Left renal cortex interstitium (tissue), 4 donors: ENCODE measurements around the gene NACA2. TPM values are rescaled to one million over a fixed set of nuclear protein-coding genes. Genes with fewer than 3 reads are reported as not detected.
"Not testable (repeated sequence)": the region's sequence is repeated elsewhere in the genome, so short reads cannot be mapped to it uniquely, and the experiment has no call there.

Source experiments
- DNase-seq, 4 donors: peaks; one replicate each; pipeline ENCODE4 v3.0.0-alpha.2; 2013; ENCODE audit warnings: low read depth in 4 of 4, low spot score in 2 of 4, missing footprints in 1 of 4
- polyA plus RNA-seq, 4 donors: library from polyadenylated mRNA; unstranded; fragments of 120-200 nt; gene quantifications; one replicate each; pipeline ENCODE4 v1.2.1, GENCODE V29; 2013; ENCODE audit not compliant: insufficient read length in 4 of 4

NACA2 gene
- polyA plus RNA-seq, 4 donors = 0.65 to 3.0 (median 2.6) TPM

GRCh38 chr17:61579961-61580360 lies 11.1 kb downstream of the NACA2 start:
- no peak for DNase-seq

DNA sequence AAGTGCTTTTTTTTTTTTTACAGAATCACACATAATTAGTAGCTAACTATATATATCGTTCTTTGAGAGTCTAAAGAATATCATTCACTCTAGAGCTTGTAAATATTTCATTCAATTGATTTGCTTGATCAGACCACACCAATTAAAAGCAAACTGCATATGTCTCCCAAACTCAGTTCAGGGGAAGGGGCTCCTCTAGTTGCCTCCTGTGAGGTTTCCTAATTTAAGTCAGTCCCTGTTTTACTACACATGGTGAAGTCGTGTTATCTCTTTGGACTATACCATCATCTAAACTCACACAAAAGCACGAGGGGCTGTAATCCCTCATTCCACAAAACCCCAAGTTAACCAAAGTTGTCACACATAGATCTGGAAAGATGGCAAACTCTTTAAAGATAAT lies 11.7 kb downstream of the NACA2 start:
- no peak for DNase-seq

DNA sequence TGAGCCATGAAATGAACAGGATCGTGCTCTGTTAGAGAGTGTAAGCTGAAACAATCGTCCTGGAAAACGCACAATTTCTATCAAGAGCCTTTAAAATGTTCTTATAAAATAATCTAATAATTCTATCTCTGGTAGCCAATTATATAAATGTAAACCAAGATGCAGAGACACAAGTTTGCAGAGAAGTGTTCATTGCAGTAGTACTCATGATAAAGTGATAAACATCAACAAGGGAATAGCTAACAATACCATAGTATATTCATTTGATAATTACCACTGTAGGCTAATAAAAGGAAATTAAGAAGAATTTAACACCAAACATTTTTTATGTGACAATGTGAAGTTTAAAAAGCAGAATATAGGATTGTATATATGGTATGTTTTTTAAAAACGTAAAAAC lies 12.4 kb downstream of the NACA2 start:
- DNase-seq = no peak

GRCh38 chr17:61575983-61576382 lies 15.0 kb downstream of the NACA2 start:
- DNase-seq = no peak

GRCh38 chr17:61575352-61575975 lies 15.6 kb downstream of the NACA2 start:
- no peak for DNase-seq

DNA sequence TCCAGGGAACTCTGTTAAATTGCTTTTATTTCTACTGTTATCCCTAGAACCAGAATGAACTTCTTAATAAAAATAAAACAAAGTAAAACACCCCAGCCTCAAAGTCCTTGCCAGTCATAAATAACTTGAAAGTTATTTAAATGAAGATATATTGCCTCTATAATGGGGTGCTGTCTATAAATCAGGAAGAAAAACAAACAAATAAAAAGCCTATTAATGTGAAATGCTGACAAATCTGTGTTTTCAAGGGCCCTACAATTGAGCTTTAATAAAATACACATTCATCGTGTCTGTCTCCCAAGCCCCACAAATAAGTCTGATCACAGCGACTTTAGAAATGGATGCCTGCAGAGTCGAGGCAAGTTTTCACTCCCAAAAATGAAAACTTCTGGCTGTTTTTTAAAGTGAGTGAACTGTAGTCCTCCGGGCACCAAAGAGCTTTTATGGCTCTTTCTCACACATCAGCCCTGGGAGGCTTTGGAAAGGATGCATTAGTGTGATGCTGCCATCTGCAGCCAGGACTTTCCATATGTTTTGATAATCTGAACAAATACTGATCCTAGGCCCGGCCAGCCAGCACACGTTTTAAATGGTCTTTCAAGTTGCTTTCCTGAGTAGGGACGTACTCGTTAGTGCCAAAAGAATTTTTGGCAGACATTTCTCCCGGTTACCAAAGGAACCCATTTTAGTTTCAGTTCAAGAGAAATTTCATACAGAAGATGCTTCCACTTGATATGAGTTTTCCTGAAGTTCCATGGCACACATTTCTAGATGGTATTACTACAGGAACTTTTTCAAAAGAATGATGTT lies 16.3 kb downstream of the NACA2 start:
- peak in 1 of 4 donors; percentile 46 for DNase-seq

DNA sequence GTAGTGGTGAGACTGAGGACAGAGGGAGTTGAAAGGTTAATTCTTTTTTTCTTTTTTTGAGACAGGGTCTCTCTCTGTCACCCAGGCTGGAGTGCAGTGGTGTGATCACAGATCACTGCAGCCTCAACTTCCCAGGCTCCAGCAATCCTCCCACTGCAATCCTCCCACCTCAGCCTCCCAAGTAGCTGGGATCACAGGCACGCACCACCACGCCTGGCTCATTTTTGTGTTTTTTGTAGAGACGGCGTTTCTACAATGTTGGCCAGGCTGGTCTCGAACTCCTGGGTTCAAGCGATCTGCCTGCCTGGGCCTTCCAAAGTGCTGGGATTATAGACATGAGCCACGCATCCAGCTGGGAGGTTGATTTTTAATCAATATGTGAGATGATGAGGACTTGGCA lies 18.5 kb downstream of the NACA2 start:
- DNase-seq = not testable (repeated sequence)

DNA sequence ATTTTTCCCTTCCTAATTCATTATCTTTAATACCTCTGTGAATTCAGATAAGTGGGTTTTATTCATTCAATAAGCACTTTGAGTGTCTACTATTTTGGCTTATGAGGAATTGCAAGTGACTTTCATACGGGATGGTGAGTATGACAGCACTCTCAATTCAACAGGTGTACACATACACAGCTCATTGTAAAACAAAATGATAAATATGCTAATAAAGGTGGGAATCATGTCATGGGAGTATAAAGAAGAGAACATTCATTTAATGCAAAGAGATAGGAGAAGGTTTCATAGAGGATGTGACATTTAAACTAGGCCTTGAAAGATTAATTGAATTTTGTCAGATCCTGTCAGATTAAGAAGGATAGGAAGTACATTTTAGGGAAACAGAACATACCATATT lies 19.4 kb downstream of the NACA2 start:
- DNase-seq = no peak

DNA sequence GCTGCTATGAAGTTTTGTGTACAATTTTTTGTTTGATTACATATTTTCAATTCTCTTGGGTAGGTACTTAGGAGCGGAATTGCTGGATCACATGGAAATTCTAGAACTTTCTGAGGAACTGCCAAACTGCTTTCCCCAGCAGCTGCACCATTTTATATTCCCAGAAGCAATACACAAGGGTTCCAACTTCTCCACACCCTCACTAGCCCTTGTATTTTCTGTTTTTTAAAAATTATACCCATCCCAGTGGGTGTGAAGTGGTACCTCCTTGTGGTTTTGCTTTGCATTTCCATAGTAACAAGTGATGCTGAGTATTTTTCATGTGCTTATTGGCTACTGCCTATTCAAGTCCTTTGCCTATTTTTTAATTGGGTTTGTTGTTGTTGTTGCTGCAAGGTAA lies 20.9 kb downstream of the NACA2 start:
- DNase-seq = no peak

DNA sequence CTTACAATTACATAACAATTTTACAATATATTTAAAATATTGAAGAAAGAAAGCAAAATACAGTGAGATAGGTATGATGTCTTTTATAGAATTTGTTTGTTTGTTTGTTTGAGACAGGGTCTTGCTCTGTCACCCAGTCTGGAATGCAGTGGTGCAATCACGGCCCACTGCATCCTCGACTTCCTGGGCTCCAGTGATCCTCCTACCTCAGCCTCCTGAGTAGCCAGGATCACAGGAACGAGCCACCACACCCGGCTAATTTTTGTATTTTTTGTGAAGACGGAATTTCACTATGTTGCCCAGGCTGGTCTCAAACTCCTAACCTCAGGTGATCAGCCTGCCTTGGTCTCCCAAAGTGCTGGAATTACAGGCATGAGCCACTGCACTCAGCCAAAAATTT lies 21.5 kb downstream of the NACA2 start:
- DNase-seq = not testable (repeated sequence)

DNA sequence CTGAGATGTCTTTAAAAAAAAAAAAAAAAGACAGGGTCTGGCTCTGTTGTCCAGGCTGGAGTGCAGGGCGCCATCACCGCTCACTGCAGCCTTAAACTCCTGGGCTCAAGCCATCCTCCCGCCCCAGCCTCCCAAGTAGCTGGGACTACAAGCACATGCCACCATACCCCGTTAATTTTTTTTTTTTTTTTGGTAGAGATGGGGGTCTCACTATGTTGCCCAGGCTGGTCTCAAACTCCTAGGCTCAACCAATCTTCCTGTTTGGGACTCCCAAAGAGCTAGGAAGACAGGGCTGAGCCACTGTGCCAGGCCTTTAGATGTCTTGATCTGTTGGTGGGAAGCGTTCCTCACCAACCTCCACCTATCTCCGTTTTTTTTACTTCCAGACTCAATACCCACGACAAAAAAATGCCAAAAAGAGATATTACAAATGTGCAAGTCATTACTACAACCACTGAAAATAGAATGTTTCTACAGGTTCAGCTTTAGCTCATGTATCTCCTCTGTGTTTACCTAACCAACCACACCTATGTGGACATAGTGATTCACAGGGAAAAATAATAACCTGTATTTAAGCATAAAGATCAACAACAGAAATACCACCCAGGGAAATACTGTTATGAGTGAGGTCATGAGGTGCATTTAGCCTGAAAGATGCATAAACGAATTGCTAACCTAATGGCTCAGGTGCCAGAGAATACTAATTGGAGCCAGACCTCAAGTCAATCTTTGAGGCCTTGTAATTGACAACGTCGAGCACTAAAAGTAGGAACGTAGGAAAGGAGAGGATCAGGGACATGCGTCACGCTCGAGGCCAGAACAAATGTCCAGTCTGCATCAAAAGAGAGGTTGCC lies 22.6 kb downstream of the NACA2 start:
- DNase-seq = no peak

- no peak for DNase-seq
Observed at GRCh38 chr17:61567045-61567802, 23.8 kb downstream of the NACA2 start.

DNA sequence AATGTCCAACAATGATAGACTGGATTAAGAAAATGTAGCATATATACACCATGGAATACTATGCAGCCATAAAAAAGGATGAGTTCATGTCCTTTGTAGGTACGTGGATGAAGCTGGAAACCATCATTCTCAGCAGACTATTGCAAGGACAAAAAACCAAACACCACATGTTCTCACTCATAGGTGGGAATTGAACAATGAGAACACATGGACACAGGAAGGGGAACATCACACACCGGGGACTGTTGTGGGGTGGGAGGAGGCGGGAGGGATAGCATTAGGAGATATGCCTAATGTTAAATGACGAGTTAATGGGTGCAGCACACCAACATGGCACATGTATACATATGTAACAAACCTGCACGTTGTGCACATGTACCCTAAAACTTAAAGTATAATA lies 24.6 kb downstream of the NACA2 start:
- not testable (repeated sequence) for DNase-seq

DNA sequence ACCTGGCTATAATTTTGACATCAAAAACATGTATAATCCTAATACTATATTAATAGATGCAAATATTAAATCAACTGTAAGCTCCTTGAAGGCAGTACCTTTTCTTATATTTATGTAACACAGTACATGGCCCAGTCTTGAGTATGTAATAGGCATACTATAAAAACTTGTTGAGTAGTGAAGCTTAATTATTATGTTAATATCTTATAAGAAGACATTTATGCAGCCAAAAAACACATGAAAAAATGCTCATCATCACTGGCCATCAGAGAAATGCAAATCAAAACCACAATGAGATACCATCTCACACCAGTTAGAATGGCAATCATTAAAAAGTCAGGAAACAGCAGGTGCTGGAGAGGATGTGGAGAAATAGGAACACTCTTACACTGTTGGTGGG lies 25.2 kb downstream of the NACA2 start:
- not testable (repeated sequence) for DNase-seq

- no peak for DNase-seq
Observed at GRCh38 chr17:61565213-61565612, 25.8 kb downstream of the NACA2 start.

DNA sequence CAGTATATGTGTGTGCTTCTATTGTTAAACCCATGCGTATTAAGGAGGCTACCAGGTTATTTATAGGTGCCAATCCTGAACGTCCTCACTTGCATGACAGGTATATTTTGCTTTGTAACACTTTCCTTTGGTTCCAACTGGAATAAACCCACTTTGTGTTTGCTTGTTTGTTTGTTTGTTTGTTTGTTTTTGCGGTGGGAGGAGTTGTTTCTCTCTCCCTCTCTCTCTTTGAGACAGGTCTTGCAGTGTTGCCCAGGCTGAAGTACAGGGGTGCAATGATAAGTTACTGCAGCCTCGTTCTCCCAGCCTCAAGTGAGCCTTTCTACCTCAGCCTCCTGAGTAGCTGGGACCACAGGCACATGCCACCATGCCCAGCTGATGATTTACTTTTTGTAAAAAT lies 28.7 kb downstream of the NACA2 start:
- DNase-seq = no peak

DNA sequence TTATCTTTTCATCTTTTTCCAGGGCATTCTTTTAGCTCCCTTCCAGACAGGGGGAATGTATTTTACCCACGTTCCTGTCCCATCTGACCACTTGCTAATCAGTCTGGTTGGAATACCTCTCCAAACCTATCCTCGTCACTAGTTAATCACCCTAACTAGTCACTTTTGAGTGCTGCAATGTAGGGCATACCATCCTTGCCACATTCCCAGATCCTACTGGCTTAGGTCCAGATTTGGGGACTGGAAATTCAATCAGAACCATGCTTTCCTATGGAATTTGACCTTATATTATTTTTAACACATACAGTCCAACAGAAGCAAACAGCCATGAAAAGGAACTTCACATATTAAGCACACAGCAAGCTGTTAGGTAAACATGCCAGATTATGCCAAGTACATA lies 29.7 kb downstream of the NACA2 start:
- no peak for DNase-seq

DNA sequence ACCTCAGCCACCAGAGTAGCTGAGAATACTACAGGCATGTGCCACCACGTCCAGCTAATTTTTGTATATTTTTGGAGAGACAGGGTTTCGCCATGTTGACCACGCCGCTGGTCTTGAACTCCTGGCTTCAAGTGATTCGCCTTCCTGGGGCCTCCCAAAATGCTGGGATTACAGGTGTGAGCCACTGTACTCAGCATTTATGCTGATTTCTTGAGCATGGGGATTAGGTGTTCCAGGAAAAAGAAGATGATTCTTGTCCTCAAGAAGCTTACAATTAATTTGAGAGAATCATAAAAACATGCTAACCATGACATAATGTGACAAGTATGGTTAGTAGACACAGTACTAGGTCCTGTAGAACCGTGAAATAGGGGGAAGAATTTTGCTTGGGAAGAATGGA lies 30.9 kb downstream of the NACA2 start:
- no peak for DNase-seq

GRCh38 chr17:61556224-61557188 lies 34.5 kb downstream of the NACA2 start:
- no peak for DNase-seq
